ENCODE data around the gene NPTX2. TPM values are rescaled to one million over a fixed set of nuclear protein-coding genes. Genes with fewer than 3 reads are reported as not detected.

NPTX2 gene
- total RNA-seq, 1 donor, result 1.1 TPM

DNA sequence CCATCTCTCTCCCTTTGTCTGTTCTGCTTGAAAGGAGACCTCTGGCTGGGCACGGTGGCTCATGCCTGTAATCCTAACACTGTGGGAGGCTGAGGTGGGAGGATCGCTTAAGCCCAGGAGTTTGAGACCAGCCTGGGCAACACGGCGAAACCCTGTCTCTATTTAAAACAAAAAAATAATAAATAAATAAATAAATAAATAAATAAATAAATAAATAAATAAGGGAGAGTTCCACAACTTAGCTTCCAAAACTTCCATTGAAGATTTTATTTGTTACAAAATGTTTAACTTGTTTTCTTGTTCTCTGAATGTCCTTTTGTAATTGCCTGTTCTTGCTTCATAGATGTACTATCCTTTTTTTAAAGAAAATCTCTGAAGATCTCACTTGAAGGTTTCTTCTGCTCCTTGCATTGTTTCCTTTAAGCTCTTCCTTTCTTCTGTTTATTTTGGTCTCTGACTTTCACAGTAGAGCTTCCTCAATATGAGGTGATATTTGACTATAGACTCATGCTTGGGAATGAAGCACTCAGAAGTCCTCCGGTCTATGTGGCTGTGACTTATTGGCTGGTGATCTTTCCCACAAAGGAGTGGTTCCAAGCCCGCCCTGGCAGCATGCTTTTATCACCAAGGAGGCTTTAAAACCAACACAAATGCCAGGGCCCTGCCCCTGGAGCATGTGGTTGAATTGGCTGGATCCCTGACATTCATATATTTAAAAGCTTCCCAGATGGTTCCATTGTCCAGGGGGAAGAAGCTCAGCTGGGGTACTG, 18.1 kb upstream of the NPTX2 start:
- H3K4me2 ChIP-seq (ENCODE audit: insufficient read depth, low read length), result no peak overlapping the region
- H3K27ac ChIP-seq (ENCODE audit: low read depth, low read length), result no peak overlapping the region
- no peaks in the 10 kb centered on the region for H3K36me3 ChIP-seq (ENCODE audit: insufficient read depth, low read length)
- no peak for DNase-seq (ENCODE audit: insufficient read length, low spot score, missing footprints)
- H2AFZ ChIP-seq (ENCODE audit: low read length), result no peak overlapping the region
- no peaks in the 10 kb centered on the region for H3K4me1 ChIP-seq (ENCODE audit: insufficient read depth, low read length)
- TF ChIP-seq, protein P1, sequence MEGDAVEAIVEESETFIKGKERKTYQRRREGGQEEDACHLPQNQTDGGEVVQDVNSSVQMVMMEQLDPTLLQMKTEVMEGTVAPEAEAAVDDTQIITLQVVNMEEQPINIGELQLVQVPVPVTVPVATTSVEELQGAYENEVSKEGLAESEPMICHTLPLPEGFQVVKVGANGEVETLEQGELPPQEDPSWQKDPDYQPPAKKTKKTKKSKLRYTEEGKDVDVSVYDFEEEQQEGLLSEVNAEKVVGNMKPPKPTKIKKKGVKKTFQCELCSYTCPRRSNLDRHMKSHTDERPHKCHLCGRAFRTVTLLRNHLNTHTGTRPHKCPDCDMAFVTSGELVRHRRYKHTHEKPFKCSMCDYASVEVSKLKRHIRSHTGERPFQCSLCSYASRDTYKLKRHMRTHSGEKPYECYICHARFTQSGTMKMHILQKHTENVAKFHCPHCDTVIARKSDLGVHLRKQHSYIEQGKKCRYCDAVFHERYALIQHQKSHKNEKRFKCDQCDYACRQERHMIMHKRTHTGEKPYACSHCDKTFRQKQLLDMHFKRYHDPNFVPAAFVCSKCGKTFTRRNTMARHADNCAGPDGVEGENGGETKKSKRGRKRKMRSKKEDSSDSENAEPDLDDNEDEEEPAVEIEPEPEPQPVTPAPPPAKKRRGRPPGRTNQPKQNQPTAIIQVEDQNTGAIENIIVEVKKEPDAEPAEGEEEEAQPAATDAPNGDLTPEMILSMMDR (IDR thresholded peaks at IDR 0.05; ENCODE audit: extremely low read depth, low read depth, low read length), result no peak
- no peak overlapping the region for H3K4me3 ChIP-seq (ENCODE audit: insufficient read depth, low read length)
- no peaks in the 10 kb centered on the region for H3K79me2 ChIP-seq (ENCODE audit: insufficient read depth, low read length)
- peaks cover 3% of the 10 kb centered on the region for H3K27me3 ChIP-seq (ENCODE audit: insufficient read depth, low read length)
- H3K9me3 ChIP-seq (ENCODE audit: low read depth, low read length), result no peaks in the 10 kb centered on the region
- H4K20me1 ChIP-seq (ENCODE audit: insufficient read depth, low read length), result no peaks in the 10 kb centered on the region

DNA sequence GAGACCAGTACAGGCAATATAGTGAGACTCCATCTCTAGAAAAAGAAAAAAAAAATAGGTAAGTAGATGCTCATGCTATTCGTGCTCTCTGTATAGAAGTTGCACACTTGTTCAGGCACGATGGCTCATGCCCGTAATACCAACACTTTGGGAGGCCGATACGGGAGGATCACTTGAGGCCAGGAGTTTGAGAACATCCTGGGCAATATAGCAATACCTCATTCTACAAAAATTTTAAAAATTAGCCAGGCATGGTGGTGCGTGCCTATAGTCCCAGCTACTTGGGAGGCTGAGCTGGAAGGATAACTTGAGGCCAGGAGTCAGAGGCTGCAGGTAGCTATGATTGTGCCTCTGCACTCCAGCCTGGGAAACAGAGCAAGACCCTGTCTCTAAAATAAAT, 17.2 kb upstream of the NPTX2 start:
- Histone ChIP-seq H3K9me3 (ENCODE audit: low read depth, low read length) (no peaks in the 10 kb centered on the region), H3K4me3 (ENCODE audit: insufficient read depth, low read length) (no peak overlapping the region), H3K79me2 (ENCODE audit: insufficient read depth, low read length) (no peaks in the 10 kb centered on the region), H4K20me1 (ENCODE audit: insufficient read depth, low read length) (no peaks in the 10 kb centered on the region), H3K4me2 (ENCODE audit: insufficient read depth, low read length) (no peak overlapping the region), H3K4me1 (ENCODE audit: insufficient read depth, low read length) (no peaks in the 10 kb centered on the region), H3K36me3 (ENCODE audit: insufficient read depth, low read length) (no peaks in the 10 kb centered on the region), H3K27me3 (ENCODE audit: insufficient read depth, low read length) (peaks cover 3% of the 10 kb centered on the region), H3K27ac (ENCODE audit: low read depth, low read length) (no peak overlapping the region), H2AFZ (ENCODE audit: low read length) (no peak overlapping the region)
- TF ChIP-seq, protein P1 (IDR thresholded peaks at IDR 0.05; ENCODE audit: extremely low read depth, low read depth, low read length), result no peak
- DNase-seq (ENCODE audit: insufficient read length, low spot score, missing footprints), result no peak

DNA sequence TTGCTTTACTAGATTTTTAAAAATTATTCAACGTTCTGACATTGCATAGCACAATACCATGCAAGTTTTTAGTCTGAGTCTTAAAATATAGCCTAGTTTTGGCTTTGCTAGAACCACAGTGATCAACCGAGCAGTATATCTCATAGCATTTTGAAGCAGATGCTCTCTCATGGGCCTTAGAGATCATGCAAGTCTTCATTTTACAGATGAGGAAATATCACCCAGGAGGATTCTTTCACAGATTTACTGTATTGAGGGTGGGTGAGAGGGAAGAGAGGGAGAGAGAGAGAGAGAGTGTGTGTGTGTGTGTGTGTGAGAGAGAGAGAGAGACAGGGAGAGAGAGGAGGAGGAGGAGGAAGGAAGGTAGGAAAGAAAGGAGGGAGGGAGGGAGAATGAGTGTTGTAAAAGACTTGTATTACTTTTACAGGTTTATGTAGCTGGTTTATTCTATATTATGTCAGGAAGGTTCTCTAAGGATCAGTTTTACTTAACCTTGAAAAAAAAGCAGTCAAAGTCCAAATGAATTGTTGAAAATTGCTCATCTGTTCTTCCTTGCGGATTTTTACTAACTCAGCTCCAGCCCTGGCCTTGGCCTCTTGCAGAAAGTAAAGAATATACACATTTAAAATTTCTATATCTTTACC, 14.2 kb upstream of the NPTX2 start:
- H3K9me3 ChIP-seq (ENCODE audit: low read depth, low read length), result no peaks in the 10 kb centered on the region
- H3K36me3 ChIP-seq (ENCODE audit: insufficient read depth, low read length), result no peaks in the 10 kb centered on the region
- no peaks in the 10 kb centered on the region for H3K4me1 ChIP-seq (ENCODE audit: insufficient read depth, low read length)
- peaks cover 3% of the 10 kb centered on the region for H3K27me3 ChIP-seq (ENCODE audit: insufficient read depth, low read length)
- no peak overlapping the region for H3K27ac ChIP-seq (ENCODE audit: low read depth, low read length)
- no peaks in the 10 kb centered on the region for H3K79me2 ChIP-seq (ENCODE audit: insufficient read depth, low read length)
- no peak overlapping the region for H2AFZ ChIP-seq (ENCODE audit: low read length)
- no peak for DNase-seq (ENCODE audit: insufficient read length, low spot score, missing footprints)
- TF ChIP-seq, protein P1 (IDR thresholded peaks at IDR 0.05; ENCODE audit: extremely low read depth, low read depth, low read length), result no peak
- H3K4me2 ChIP-seq (ENCODE audit: insufficient read depth, low read length), result no peak overlapping the region
- H4K20me1 ChIP-seq (ENCODE audit: insufficient read depth, low read length), result no peaks in the 10 kb centered on the region
- H3K4me3 ChIP-seq (ENCODE audit: insufficient read depth, low read length), result no peak overlapping the region

DNA sequence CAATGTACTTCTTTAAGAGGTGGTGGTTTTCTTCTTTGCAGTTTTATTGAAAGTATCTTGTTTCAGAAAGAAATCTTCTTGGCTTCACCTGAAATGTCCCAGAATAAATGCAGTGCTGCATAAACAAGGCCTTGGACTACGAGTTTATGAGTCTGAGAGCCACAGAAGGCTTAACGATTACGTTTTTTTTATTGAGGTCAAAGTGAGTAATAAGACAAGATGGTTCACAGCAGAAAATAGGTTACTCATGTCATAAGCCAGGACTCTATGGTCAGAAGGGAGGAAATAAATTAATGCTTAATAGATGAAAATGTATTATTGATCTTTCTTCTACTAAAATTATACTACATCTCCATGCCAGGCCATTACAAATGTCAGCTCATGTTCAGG, 13.7 kb upstream of the NPTX2 start:
- no peaks in the 10 kb centered on the region for H3K36me3 ChIP-seq (ENCODE audit: insufficient read depth, low read length)
- H3K4me2 ChIP-seq (ENCODE audit: insufficient read depth, low read length), result no peak overlapping the region
- no peak overlapping the region for H3K4me3 ChIP-seq (ENCODE audit: insufficient read depth, low read length)
- H3K79me2 ChIP-seq (ENCODE audit: insufficient read depth, low read length), result no peaks in the 10 kb centered on the region
- H3K27ac ChIP-seq (ENCODE audit: low read depth, low read length), result no peak overlapping the region
- no peak overlapping the region for H2AFZ ChIP-seq (ENCODE audit: low read length)
- TF ChIP-seq, protein P1 (IDR thresholded peaks at IDR 0.05; ENCODE audit: extremely low read depth, low read depth, low read length), result no peak
- no peak for DNase-seq (ENCODE audit: insufficient read length, low spot score, missing footprints)
- no peaks in the 10 kb centered on the region for H4K20me1 ChIP-seq (ENCODE audit: insufficient read depth, low read length)
- no peaks in the 10 kb centered on the region for H3K4me1 ChIP-seq (ENCODE audit: insufficient read depth, low read length)
- H3K27me3 ChIP-seq (ENCODE audit: insufficient read depth, low read length), result peaks cover 3% of the 10 kb centered on the region
- H3K9me3 ChIP-seq (ENCODE audit: low read depth, low read length), result no peaks in the 10 kb centered on the region
